Panc1 (cell line): Measurements from ENCODE around the gene PSRC1.

Experiments used
- POLR2AphosphoS5 ChIP-seq: IDR thresholded peaks from 2 replicates; pipeline ENCODE4 v1.6.1; 2012; ENCODE audit warnings: mild to moderate bottlenecking, low read depth, low read length, moderate library complexity
- TF ChIP-seq, protein P1 (sequence below): fragments of 450-650 bp; IDR thresholded peaks from 2 replicates; pipeline ENCODE4 v1.5.1; 2017; ENCODE audit warnings: mild to moderate bottlenecking

GRCh38 chr1:109263234-109263596 is 19.7 kb downstream of the PSRC1 start:
- TF ChIP-seq, protein P1, sequence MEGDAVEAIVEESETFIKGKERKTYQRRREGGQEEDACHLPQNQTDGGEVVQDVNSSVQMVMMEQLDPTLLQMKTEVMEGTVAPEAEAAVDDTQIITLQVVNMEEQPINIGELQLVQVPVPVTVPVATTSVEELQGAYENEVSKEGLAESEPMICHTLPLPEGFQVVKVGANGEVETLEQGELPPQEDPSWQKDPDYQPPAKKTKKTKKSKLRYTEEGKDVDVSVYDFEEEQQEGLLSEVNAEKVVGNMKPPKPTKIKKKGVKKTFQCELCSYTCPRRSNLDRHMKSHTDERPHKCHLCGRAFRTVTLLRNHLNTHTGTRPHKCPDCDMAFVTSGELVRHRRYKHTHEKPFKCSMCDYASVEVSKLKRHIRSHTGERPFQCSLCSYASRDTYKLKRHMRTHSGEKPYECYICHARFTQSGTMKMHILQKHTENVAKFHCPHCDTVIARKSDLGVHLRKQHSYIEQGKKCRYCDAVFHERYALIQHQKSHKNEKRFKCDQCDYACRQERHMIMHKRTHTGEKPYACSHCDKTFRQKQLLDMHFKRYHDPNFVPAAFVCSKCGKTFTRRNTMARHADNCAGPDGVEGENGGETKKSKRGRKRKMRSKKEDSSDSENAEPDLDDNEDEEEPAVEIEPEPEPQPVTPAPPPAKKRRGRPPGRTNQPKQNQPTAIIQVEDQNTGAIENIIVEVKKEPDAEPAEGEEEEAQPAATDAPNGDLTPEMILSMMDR: no peak
- no peak for TF ChIP-seq POLR2AphosphoS5
